NK-92 (cell line): ENCODE results near the gene NECTIN1.

Experiments
- DNase-seq: peaks from one replicate; lab custom pipeline; 2025; ENCODE audit not compliant: unreplicated experiment; lab: John Stamatoyannopoulos, UW

NECTIN1 gene

DNA sequence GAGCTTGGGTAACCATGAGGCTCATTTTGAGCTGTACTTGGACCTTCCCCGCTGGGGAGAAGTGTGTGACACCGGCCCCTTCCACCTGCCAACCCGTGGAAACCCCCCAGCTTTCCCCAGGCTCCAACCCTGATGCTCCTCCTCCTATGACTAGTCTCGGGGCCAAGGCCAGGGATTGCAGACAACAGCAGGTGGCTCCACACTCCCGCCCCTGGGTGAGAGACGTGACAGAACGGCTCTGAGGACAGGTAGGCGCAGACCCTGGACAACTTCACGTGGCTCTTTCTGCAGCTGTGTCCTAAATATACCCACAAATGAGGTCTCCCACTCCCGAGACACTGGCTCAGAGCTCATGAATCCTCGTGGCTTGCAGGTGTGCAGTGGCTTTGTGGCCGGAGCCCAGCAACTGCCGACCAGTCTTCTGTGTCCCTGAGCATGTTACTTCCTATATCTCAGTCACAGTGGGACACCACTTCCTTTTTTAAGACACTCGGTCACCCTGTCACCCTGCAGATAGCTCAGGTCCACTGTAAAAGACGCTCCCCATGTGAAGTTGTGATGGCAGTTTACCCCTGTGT, 55.2 kb downstream of the NECTIN1 start:
- no peak for DNase-seq

DNA sequence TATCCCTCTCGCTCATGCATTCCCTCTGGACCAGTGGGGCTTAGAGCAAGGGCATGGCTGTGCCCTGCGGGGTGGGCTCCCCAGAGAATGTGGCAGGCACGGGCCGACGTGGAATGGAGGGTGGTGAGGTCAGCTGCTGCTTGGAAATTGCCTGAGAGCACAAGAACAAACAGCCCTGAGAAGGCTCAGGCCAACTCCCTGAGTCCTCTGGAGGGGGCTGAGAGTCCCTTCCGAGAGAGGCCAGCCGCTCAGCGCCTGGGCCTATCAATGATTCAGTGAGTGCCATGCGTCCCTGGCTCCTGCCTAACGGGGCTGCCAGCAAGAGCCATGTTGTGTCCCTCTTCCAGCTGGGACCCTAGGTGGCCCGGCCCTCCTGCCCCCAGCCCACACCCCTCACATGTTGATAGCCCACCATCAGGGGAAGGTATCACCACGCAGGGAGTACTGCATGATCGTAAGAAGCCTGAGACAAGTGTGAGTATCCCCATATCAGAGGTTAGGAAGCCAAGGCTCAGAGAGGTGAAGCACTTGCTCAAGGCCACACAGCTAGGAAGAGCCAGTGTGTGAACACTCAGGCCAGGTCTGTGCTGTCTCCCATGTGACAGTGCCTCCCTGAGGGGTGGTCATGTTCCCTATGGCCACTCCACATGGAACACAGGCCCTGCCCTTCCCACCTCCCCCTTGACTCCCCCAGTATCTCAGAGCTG, 55.8 kb downstream of the NECTIN1 start:
- no peak for DNase-seq

DNA sequence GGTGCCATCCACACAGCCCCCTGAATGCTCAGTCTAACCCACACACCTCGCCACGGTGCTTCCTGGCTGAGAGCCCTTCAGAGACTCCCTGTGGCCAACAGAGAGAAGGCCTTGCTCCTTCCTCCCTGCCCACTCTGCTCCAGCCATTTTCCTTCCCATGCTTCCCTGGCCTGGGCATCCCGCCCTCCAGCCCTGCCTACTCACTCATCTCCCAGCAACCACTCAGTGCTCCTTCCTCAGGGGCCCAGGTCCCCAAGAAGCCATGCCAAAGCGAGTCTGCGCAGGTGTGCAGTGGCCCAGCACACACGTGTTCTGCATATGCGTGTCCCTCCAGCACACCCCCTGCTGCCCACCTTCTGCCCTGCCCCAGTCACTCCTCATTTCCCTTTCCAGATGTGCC, 56.4 kb downstream of the NECTIN1 start:
- no peak for DNase-seq

DNA sequence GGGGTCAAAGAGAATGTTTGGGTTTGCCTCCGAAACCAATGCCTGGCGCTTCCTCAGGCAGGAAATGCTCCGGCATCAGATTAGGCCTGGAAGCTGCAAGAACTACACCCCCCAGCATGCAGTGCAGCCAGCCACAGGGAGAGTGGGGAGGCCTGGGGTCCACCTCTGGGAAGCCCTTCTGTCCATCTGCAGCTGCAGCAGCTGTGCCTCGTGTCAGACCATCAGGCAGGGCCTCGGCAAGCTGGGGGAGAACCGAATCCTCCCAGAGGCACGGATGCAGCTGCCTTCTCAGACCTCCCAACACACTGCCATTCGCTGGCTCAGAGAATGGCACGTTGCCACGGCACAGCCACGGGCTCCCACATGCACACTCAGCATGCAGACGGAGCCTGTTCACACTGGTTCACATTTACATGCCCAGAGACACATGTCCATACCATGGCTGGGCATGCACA, 57.4 kb downstream of the NECTIN1 start:
- no peak for DNase-seq

DNA sequence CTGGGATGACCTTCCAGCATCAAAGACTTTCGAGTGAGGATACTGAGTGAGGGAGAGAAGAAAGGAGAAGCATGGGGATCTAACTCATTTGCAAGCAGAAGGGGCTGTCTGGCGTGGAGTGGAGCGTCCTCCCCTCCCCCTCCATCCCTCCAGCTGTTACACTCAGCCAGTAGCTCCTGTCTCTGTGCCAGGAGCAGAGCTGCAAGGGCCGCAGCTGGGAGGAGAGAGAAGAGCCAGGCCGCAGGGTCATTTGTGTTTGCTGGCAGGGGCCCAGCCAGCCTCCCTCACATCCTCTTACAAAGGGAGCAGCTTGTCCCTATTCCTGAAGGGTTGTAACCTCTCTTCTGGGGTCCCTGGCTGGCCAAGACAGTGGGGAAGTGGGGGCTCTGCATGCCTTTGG, 57.9 kb downstream of the NECTIN1 start:
- no peak for DNase-seq

DNA sequence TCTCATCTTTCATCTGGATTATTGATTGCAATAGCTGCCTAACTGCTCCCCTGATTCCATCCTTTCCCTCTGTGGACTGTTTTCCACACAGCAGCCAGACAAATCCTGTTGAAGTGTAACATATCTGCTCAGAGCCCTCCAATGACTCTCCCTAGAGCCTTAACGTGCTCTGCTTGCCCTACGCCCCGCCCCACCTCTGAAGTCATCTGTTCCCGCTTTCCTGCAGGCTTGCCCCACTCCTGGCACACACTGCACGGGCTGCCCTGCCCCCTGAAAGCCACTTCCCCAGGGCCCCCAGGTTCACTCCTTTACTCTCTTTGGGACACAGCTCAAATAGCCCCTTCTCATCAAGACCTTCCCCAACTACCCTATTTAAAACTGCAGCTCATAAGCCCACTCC, 59.5 kb downstream of the NECTIN1 start:
- no peak for DNase-seq

DNA sequence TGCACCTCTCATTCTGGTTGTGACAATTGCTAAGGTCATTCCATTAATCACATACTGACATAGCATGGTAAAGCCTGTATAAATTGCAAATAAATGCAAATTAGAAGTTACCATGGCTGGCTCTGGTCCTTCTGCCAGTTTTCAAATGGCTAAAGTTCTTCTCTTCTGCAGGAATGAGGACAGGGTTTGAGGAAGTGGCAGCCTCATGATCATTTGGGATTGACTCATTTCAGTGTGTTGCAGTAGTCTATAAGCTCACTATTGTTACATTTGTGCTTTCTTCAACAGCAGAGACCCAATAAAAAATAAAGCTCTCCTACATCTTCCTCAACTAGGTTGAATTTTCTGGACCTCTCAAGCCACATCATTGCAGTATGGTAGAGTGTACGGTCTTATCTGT, 60.3 kb downstream of the NECTIN1 start:
- DNase-seq: no peak

DNA sequence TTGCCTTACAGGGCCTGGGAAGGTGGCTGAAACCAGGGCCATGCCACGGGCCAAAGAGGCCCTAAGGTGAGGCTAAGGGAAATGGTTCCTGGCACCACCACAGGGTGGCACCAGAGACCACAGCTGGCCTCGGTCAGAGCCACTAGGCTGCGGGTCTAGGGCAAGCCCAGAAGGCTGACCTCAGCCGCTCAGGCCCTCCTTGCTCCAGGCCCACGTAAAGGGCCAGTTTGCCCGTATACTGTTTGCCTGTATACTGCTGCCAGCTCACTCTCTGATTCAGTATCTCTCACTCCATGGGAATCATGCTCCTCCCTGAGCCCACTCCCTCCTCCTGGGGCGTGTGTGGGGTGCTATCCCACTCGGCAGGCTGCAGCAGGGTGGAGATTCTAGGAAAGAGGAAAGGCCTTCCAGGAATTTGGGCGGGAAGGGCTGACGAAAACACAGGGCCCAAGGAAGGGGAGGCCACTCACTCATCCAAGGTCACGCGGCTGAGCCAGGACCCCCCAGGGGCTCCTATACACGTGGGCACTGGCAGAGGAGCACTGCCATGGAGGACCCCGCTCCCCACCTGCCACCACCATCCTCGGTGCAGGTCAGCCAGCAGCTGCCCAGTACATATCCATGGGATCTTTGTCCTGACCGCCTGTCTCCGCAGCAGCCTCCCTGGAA, 62.4 kb downstream of the NECTIN1 start:
- DNase-seq: no peak

DNA sequence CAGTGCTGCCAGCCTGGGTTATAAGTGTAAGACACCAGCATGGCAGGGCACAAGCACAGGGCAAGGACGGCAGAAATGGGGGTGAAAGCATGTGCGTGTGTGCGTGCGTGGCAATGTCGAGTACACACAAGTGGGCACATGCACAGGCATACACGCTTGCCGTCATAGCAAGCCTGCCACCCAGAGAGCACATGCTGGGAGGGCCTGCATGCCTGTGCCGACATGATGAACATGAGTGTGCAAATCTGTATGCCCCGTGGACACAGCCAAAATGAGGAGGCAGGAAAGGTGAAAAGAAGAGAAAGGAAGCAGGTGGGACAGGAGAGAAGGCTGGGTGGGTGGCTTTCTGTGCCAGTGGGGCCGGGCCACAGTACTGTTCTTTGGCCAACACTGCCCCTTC, 62.9 kb downstream of the NECTIN1 start:
- DNase-seq: no peak

DNA sequence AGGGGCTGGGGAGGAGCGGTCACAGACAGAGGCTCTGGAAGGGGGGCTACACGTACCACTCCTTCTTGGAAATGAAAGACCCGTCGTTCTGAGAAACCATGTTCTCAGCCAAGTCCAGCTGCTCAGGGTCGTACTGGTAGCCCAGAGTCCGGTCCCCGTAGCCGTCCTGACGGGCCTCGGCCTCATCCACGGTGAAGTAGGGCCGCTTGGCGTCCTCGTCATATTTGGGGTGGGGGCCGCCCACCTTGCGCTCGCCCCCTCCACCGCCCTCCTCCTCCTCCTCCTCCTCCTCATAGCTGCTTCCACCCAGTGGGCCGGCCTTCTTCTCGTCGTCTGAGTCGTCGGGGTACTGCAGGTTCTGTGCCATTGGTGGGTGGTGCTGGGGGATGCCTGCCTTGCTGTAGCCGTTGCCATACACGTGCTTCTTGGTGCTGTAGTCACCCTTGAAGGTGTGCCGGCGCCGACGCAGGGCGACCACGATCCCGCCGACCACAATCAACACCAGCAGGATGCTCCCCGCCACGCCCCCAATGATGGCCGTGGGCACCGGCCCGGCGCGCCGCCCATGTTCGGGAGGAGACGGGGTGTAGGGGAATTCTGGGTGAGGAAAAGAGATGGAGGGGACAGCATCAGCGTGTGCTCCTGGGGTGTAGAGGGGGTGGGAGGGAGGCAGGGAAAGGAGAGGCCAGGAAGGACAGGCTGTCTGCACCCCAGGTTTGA, 64.1 kb downstream of the NECTIN1 start:
- DNase-seq: no peak

DNA sequence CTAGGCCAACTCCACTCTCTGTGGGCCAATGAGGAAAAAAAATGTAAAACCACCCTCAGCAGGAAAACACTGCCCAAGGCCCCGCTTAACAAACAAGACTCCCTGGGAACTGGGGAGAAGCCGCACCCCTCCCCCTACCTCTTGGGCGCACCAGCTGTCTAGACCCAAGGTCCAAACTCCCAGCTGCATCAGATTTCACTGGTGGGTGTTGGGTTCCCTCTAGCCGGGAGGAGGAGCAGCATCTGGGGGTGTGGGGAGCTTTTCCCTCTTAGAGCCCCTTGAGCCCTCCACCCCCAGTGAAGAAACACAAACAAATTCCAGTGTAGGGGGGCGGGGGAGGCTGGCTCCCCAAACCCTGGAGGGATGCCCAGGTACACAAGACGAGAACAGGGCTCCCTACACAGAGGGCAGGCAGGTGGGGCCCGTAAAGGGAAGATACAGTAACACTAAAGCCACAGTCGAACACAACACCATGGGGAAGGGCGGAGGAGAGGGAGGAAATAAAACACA, 64.9 kb downstream of the NECTIN1 start:
- no peak for DNase-seq

DNA sequence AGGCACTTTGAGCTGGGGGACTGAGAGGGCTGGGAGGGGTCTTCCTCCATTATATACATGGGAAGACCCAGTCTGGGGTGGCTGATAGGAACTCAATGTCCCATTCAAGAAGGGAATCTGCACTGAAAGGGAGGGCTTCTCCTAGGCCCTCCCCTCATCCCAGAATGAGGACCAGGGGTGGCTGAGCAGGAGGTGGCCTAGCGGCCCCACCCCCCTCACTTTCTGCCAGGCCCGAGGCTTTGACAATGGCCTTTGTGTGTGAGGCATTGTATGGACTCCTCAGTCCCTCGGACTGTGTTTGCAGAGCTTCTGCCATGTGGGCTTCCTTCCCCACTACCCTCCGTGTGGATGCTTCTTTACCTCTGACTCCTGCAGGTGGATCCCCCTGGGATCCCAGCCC, 65.7 kb downstream of the NECTIN1 start:
- no peak for DNase-seq

DNA sequence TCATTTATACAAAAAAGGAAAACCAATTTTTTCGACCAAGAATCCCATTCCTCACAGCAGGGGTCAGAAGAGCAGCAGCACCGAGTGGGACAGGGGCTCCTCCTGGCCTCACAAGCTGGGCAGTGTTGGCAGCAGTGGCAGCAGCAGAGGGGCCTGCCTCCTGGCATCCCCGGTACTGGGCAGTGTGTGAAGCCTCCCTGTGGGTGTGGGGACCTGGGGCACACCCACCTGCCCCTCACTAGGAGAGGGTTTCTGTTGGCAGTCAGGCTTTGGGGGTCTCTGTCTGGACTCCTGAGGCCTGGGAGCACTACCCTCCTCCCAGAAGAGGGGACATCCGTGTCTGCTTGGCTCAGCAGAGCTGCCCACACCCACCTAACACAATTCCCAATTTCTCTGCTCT, 67.8 kb downstream of the NECTIN1 start:
- DNase-seq: no peak

DNA sequence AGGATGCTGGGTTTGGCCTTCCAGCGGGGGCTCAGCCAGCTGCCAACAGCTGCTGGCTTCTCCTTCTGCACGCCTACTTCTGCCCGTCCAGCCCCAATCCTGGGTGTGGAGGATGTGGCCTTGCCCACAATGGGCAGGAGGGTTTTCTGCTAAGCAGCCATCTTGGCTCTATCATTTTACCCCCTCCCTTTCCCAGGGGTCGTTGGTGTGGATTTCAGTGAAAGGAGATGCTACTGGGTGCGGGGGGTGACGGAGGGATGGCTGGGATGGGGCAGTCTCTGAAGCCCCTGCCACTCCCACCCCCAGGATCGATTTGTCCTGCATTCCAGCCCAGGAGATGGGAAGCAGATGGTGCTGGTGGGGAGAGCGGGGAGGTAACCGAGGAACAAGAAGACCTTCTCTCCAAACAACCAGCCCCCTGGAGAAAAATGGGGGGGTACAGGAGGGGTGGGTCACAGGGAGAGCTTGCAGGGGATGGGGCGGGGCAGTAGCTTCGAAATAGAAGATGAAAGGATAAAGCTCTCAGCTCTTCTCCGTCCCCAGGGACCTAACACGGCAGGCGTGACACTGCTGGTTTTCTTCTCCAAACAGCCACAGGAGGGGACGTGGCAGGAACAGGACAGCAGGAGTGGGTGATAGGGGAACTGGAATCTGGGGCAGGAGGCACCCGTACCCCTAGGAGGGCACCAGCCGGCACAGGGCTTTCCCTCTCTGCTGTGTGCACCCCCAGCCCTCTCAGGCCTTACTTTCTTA, 68.9 kb downstream of the NECTIN1 start:
- DNase-seq: no peak

DNA sequence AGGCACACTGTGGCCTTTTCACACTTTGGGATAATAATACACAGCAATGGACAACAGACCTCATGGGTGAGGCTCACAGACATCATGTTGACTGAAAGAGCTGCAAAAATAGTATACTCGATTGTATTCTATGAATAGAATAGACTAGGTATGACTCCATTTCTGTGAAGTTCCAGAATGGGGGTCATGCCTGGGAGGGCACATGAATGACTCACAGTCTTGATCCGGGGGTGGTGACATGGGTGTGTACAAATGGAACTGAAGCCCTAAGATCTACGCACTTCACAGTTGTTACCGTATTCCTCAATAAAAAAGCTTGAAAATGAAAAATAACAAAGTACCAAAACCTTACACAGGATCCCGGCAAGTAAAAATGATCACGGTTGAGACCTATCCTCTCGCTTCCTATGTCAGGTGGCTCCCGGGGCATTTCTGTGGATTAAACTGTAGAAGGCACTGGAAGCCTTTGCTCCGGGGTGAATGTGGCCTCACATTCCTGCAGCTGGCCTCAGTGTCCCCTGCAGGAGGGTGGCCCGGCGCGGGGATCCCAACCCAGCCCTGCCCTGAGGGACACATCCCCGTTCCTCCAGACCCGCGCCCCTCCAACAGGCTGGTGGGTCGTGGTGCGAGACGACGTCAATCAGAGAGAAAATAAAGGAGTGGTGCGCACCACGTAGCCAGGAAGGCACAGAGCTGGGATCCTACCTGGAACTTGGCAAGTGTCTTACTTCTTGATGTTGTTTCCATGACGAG, 75.9 kb downstream of the NECTIN1 start:
- DNase-seq: no peak

DNA sequence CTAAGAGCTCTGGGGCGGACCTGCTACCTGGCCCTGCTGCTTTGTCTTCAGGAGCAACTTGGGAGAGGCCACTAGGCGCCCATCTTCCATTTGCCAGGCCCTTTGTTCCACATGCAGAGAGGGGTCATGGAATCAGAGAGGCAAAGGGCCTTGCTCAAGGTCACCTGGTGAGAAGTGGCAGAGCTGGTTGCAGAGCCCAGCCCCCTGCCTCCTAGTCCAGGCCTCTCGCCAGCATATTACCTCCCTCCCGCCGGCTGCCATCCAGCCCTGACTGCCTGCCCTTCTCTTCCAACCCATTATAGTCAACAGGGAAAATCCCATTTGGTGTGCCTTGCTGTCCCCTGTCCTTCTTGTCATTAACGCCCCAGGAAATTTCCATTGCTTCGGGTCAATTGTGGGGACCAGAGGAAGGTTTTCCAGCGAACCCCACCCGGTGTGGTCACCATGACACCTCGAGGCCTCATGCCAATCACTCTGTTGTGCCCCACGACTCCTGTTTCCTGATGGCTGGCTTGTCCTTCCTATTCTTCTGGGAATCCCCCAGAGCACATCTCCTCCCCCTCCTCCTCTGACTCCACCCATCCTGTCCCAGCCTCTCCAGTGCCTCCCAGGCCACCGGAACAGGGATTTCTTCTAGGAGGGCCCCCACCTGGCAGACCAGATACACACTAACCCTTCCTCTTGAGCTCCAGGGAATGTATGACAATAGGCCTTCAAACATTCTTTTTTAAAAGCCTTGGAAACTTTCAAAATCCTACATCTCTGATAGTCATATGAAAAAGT, 77.0 kb downstream of the NECTIN1 start:
- no peak for DNase-seq

DNA sequence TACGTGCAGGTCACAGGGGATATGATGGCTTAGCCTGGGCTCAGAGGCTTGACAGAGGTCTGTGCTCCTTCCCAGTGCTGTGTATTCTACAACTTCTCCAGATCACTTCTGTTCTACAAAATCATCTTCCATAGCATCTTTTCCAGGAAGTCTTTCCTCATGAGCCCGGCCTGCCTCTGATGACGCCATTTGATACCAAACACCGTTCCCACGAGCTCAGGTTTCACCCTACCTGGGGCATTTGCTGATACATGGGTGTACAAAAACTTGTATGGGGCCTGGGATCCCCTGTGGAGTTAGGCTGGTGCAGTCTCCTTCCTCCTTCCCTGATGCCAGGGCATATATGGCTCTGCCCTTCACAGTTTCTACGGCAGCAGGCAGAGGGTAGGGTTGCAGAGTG, 78.7 kb downstream of the NECTIN1 start:
- DNase-seq: no peak

DNA sequence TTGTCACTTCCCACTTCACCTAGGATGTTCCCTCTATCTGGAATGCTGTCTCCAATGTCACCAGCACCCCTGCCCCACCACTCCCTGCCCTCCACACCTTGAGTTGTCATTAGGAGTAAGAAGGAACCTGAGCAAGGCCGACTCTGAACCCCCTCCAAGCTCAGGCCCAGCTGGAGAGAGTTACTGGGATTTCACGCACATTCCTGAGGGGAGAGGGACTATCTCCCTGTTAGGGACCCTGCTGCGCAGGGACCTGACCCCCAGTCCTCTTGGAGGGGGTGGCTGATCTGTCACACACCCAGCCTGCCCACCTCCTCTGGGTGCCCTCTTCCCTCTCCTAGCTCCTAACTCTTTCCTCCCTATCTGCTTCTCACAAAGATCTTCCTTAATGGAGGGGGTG, 81.7 kb downstream of the NECTIN1 start:
- no peak for DNase-seq

DNA sequence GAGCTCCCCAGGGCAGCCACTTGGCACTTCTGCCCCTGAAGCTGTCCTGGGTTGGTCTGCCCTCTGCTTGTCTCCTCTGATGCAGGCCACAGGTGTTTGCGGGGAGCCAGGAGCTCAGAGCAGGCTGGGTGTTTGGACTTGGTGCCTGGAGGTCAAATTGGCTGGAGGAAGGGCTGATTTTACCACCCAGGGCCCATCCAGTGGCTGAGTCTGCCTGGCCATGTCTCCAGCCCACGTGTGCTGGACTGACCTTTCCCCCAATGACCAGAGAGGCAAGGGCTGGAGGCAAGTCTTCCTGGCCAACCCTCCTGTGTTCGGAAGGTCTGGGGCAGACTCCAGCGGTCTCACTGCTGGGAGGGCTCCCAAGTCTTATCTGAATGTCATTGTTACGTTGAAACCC, 84.0 kb downstream of the NECTIN1 start:
- DNase-seq: no peak
